Thyroid gland (tissue), 4 donors: ENCODE measurements around the gene C7orf57.

Experiments
- POLR2A ChIP-seq, 2 donors: fragments of 450-650 bp; IDR thresholded peaks; one replicate each; pipeline ENCODE4 v1.6.1; 2017; ENCODE audit warnings: antibody characterized with exemption in 2 of 2, mild to moderate bottlenecking in 2 of 2, moderate library complexity in 1 of 2
- TF ChIP-seq, protein P1 (sequence below), 6 experiments: fragments of 200-600 bp in 3 of 6; fragments of 450-650 bp in 3 of 6; sonication (generic) in 3 of 6; IDR thresholded peaks; one replicate each; pipeline ENCODE4 v1.5.1; 2016 to 2019; ENCODE audit warnings: antibody characterized with exemption in 6 of 6, mild to moderate bottlenecking in 2 of 6, inconsistent platforms in 1 of 6, moderate library complexity in 1 of 6

DNA sequence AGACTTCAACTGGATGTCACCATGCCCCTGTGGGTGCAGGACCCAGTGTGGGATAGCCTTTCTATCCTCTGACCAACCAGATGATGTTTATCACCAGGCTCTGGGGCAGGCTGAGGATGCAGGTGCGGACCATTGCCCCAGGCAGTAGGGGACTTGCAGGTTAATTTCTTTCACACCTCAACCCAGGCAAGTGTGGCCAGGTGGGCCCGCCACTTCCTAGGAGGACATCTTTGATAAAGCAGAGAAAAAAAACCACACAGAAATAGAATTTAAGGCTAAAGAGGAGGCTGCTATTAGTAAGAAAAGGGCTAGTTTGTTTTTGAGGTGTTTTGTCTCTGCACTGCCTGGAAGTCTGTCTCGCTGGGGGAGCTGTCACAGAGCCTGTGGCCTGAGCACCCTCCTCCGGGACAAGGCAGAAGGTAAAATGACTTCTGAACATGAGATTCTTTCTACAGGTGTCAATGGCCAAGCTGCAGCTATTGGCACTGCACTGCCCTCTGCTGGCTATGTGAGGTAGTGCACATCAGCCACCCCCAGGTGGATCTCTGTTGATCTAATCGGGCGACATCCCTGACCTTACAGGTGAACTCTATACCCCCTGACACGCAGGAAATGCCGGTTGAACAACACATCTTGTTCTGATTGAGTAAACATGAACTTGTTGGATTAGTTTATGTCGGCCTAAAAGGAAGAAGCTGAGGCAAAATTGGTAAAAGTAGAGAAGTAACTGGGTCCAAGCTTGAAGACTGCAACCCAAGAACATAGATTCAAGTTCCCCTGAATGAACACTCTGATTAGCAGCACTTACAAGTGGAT is 74.7 kb downstream of the C7orf57 start:
- no peak for TF ChIP-seq POLR2A (IDR thresholded peaks at IDR 0.05)
- TF ChIP-seq, protein P1, sequence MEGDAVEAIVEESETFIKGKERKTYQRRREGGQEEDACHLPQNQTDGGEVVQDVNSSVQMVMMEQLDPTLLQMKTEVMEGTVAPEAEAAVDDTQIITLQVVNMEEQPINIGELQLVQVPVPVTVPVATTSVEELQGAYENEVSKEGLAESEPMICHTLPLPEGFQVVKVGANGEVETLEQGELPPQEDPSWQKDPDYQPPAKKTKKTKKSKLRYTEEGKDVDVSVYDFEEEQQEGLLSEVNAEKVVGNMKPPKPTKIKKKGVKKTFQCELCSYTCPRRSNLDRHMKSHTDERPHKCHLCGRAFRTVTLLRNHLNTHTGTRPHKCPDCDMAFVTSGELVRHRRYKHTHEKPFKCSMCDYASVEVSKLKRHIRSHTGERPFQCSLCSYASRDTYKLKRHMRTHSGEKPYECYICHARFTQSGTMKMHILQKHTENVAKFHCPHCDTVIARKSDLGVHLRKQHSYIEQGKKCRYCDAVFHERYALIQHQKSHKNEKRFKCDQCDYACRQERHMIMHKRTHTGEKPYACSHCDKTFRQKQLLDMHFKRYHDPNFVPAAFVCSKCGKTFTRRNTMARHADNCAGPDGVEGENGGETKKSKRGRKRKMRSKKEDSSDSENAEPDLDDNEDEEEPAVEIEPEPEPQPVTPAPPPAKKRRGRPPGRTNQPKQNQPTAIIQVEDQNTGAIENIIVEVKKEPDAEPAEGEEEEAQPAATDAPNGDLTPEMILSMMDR (IDR thresholded peaks at IDR 0.05), result peak; percentile 93 to 99 (median 96)
